ENCODE data around the gene HNRNPA1. TPM values are rescaled to one million over a fixed set of nuclear protein-coding genes. Genes with fewer than 3 reads are reported as not detected.

The HNRNPA1 gene
- total and polyA plus RNA-seq, 9 of the 15 experiments (the other 6 are each of a cell fraction or from before 2014, with no cell fraction given): 1,166 to 2,703 (median 1,815) TPM

DNA sequence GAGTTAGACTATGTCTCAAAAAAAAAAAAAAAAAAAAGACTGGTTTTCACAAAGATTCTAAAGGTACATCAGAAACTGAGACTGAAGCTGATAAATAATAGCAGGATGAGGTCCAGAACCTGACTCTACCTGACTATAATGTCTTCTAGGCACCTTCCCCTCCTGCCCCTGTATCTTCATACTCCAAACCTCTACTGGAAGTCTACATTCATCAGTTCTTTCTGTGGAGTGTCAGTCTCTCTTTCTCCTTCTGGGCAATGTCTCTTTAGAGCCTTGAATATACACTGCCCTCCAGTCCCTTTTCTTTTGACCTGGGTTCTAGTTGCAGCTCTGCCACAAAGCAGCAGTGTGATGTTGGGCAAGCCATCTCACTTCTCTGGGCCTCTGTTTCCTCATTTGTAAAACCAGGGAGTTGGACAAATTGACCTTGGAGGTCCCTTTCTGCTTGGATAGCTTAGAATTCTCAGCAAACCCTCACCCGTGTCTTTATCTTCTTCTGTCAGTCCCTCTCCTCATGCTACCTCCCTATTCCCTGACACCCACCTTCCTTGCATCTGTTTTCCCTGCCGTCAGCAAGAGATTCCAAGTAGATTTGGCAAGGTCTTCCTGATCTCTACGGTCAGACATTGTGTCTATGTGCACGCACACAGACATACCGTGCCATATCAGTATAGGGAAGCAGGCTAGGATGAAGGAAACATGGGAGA is 16.0 kb downstream of the HNRNPA1 start (continued):
- TF ChIP-seq ZBTB49 (CRISPR knock-in tag; IDR thresholded peaks at IDR 0.05; ENCODE audit: borderline replicate concordance) (no peak), SP1 (CRISPR knock-in tag; IDR thresholded peaks at IDR 0.05) (no peak), ZNF24 (IDR thresholded peaks at IDR 0.05) (no peak), ZFP91 (CRISPR knock-in tag; IDR thresholded peaks at IDR 0.05) (no peak), HOXB6 (CRISPR knock-in tag; IDR thresholded peaks at IDR 0.05; ENCODE audit: borderline replicate concordance) (0 out of 2 replicates have a peak, but pooled peaks have one; percentile 64), SMAD1 (IDR thresholded peaks at IDR 0.05; ENCODE audit: low read depth, low read length, partially characterized antibody) (no peak), TSC22D4 (tag; IDR thresholded peaks at IDR 0.05) (no peak), ILF3 (IDR thresholded peaks at IDR 0.05; ENCODE audit: borderline replicate concordance) (no peak)
- TF ChIP-seq, protein P1, sequence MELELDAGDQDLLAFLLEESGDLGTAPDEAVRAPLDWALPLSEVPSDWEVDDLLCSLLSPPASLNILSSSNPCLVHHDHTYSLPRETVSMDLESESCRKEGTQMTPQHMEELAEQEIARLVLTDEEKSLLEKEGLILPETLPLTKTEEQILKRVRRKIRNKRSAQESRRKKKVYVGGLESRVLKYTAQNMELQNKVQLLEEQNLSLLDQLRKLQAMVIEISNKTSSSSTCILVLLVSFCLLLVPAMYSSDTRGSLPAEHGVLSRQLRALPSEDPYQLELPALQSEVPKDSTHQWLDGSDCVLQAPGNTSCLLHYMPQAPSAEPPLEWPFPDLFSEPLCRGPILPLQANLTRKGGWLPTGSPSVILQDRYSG (tag; conservative IDR thresholded peaks at IDR 0.05; ENCODE audit: low read depth): no peak
- TF ChIP-seq, protein P2, sequence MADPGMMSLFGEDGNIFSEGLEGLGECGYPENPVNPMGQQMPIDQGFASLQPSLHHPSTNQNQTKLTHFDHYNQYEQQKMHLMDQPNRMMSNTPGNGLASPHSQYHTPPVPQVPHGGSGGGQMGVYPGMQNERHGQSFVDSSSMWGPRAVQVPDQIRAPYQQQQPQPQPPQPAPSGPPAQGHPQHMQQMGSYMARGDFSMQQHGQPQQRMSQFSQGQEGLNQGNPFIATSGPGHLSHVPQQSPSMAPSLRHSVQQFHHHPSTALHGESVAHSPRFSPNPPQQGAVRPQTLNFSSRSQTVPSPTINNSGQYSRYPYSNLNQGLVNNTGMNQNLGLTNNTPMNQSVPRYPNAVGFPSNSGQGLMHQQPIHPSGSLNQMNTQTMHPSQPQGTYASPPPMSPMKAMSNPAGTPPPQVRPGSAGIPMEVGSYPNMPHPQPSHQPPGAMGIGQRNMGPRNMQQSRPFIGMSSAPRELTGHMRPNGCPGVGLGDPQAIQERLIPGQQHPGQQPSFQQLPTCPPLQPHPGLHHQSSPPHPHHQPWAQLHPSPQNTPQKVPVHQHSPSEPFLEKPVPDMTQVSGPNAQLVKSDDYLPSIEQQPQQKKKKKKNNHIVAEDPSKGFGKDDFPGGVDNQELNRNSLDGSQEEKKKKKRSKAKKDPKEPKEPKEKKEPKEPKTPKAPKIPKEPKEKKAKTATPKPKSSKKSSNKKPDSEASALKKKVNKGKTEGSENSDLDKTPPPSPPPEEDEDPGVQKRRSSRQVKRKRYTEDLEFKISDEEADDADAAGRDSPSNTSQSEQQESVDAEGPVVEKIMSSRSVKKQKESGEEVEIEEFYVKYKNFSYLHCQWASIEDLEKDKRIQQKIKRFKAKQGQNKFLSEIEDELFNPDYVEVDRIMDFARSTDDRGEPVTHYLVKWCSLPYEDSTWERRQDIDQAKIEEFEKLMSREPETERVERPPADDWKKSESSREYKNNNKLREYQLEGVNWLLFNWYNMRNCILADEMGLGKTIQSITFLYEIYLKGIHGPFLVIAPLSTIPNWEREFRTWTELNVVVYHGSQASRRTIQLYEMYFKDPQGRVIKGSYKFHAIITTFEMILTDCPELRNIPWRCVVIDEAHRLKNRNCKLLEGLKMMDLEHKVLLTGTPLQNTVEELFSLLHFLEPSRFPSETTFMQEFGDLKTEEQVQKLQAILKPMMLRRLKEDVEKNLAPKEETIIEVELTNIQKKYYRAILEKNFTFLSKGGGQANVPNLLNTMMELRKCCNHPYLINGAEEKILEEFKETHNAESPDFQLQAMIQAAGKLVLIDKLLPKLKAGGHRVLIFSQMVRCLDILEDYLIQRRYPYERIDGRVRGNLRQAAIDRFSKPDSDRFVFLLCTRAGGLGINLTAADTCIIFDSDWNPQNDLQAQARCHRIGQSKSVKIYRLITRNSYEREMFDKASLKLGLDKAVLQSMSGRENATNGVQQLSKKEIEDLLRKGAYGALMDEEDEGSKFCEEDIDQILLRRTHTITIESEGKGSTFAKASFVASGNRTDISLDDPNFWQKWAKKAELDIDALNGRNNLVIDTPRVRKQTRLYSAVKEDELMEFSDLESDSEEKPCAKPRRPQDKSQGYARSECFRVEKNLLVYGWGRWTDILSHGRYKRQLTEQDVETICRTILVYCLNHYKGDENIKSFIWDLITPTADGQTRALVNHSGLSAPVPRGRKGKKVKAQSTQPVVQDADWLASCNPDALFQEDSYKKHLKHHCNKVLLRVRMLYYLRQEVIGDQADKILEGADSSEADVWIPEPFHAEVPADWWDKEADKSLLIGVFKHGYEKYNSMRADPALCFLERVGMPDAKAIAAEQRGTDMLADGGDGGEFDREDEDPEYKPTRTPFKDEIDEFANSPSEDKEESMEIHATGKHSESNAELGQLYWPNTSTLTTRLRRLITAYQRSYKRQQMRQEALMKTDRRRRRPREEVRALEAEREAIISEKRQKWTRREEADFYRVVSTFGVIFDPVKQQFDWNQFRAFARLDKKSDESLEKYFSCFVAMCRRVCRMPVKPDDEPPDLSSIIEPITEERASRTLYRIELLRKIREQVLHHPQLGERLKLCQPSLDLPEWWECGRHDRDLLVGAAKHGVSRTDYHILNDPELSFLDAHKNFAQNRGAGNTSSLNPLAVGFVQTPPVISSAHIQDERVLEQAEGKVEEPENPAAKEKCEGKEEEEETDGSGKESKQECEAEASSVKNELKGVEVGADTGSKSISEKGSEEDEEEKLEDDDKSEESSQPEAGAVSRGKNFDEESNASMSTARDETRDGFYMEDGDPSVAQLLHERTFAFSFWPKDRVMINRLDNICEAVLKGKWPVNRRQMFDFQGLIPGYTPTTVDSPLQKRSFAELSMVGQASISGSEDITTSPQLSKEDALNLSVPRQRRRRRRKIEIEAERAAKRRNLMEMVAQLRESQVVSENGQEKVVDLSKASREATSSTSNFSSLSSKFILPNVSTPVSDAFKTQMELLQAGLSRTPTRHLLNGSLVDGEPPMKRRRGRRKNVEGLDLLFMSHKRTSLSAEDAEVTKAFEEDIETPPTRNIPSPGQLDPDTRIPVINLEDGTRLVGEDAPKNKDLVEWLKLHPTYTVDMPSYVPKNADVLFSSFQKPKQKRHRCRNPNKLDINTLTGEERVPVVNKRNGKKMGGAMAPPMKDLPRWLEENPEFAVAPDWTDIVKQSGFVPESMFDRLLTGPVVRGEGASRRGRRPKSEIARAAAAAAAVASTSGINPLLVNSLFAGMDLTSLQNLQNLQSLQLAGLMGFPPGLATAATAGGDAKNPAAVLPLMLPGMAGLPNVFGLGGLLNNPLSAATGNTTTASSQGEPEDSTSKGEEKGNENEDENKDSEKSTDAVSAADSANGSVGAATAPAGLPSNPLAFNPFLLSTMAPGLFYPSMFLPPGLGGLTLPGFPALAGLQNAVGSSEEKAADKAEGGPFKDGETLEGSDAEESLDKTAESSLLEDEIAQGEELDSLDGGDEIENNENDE (IDR thresholded peaks at IDR 0.05; ENCODE audit: low read depth, low read length): no peak

All from K562 (cell line).